Activated CD8-positive, alpha-beta T cell treated with anti-CD3 and anti-CD28 coated beads for 36 hours (primary cell): Measurements from ENCODE around the gene LSM14A. TPM values are rescaled to one million over a fixed set of nuclear protein-coding genes. Genes with fewer than 3 reads are reported as not detected.
"Not testable (repeated sequence)": the region's sequence is repeated elsewhere in the genome, so short reads cannot be mapped to it uniquely, and the experiment has no call there.

ENCODE experiments used
- ATAC-seq: fragments of 200-7000 bp; cut with Tn5 transposase; one replicate; pipeline ENCODE4 v1.10.0; 2021; ENCODE audit warnings: mild to moderate bottlenecking, moderate library complexity
- CTCF ChIA-PET: fragments of 350-600 bp; sonication (Branson Sonifier 250); formaldehyde crosslinking; loops from one replicate; lab custom pipeline; 2021; ENCODE audit warnings: antibody characterized with exemption; lab: Charles Lee
- POLR2A ChIA-PET: fragments of 350-600 bp; sonication (Branson Sonifier 250); formaldehyde crosslinking; loops from one replicate; lab custom pipeline; 2021; ENCODE audit warnings: antibody characterized with exemption; lab: Charles Lee
- DNase-seq: peaks from one replicate; pipeline ENCODE4 v3.0.0-alpha.2; 2020
- H3K27ac Mint-ChIP-seq: one replicate; pipeline ENCODE4 v1.8.0; 2021; ENCODE audit warnings: mild to moderate bottlenecking, mixed read lengths
- H3K27me3 Mint-ChIP-seq: one replicate; pipeline ENCODE4 v1.8.0; 2021; ENCODE audit warnings: mixed read lengths
- H3K36me3 Mint-ChIP-seq: one replicate; pipeline ENCODE4 v1.8.0; 2021; ENCODE audit warnings: low read depth, mixed read lengths
- H3K4me1 Mint-ChIP-seq: one replicate; pipeline ENCODE4 v1.8.0; 2021; ENCODE audit warnings: low read depth, mixed read lengths
- H3K4me3 Mint-ChIP-seq: one replicate; pipeline ENCODE4 v1.8.0; 2021; ENCODE audit warnings: mild to moderate bottlenecking, moderate library complexity, mixed read lengths
- H3K9me3 Mint-ChIP-seq: one replicate; pipeline ENCODE4 v1.8.0; 2021; ENCODE audit warnings: mixed read lengths
- intact Hi-C: fragments of 100-400 bp; cut with micrococcal nuclease; formaldehyde crosslinking; loops from one replicate; pipeline ENCODE4 v1.10.0; 2022
- total RNA-seq, 2 experiments: library from RNA; stranded (reverse); gene quantifications; one replicate each; pipeline ENCODE4 v1.2.3, GENCODE V29; 2021
- TF ChIP-seq, protein P1 (sequence below): fragments of 200-600 bp; IDR thresholded peaks from one replicate; pipeline ENCODE4 v1.8.0; 2022; ENCODE audit warnings: antibody characterized with exemption, mild to moderate bottlenecking

LSM14A gene
- total RNA-seq, 2 experiments from 2014 or later, result 98.6 to 99.3 TPM

DNA sequence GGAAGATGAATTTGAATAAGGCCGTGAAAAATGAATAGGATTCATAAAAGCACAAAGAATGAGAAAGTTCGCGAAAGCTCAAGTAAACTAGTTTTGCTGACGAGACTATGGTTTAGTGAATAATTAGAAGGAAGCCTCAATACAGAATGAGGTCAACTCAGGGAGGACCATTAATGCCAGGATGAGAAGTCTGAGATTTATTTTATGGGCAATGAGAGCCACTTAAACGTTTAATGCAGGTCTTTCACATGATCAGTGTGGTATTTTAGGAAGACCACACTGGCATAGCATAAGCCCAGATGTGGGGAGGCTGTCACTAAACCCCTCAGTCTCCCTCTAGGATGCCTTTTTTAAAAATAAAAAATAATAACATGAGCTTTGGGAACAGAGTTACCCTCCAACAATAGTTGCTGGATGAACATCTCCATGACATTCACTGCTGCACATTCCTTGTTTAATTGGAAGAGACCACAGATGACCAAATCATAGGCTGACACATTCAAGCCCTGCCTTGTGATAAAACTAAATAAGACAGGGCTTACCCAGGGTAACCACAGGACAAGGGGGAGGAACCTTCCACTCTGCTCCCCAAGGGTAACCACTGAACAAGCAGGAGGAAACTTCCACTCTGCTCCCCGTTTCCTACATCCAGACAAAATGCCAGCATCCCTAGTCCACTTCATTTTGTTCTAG lies 43.6 kb upstream of the LSM14A start:
- Mint-ChIP-seq H3K4me1 (peaks cover 1% of the 10 kb centered on the region), H3K27ac (no peak overlapping the region), H3K9me3 (no peaks in the 10 kb centered on the region), H3K27me3 (no peaks in the 10 kb centered on the region), H3K4me3 (no peak overlapping the region), H3K36me3 (no peaks in the 10 kb centered on the region)
- intact Hi-C loops, result no loop called here
- ATAC-seq (no peak), DNase-seq (no peak)
- POLR2A ChIA-PET, result no interaction called here
- CTCF ChIA-PET, result interaction anchor here (0.8 to 1.4 kb wide), 2 partner anchors 16 to 87 kb away, joined by 3 read pairs; no protein-coding TSS in a partner anchor
- TF ChIP-seq, protein P1, sequence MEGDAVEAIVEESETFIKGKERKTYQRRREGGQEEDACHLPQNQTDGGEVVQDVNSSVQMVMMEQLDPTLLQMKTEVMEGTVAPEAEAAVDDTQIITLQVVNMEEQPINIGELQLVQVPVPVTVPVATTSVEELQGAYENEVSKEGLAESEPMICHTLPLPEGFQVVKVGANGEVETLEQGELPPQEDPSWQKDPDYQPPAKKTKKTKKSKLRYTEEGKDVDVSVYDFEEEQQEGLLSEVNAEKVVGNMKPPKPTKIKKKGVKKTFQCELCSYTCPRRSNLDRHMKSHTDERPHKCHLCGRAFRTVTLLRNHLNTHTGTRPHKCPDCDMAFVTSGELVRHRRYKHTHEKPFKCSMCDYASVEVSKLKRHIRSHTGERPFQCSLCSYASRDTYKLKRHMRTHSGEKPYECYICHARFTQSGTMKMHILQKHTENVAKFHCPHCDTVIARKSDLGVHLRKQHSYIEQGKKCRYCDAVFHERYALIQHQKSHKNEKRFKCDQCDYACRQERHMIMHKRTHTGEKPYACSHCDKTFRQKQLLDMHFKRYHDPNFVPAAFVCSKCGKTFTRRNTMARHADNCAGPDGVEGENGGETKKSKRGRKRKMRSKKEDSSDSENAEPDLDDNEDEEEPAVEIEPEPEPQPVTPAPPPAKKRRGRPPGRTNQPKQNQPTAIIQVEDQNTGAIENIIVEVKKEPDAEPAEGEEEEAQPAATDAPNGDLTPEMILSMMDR, result no peak

DNA sequence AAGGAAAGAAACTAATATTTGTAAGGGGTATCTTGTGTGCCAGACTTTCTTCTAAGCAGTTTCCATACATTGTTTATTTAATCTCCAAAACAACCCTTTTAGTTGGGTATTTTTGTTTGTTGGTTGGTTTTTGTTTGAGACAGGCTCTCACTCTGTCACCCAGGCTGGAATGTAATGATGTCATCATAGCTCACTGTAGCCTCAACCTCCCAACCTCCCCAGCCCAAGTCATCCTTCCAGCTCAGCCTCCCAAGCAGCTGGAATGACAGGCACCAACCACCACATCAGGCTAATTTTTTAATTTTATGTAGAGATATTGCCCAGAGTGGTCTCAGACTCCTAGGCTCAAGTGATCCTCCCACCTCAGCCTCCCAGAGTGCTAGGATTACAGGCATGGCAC lies 41.2 kb upstream of the LSM14A start:
- Mint-ChIP-seq H3K4me3 (no peak overlapping the region), H3K9me3 (no peaks in the 10 kb centered on the region), H3K4me1 (peaks cover 2% of the 10 kb centered on the region), H3K27ac (no peak overlapping the region), H3K36me3 (no peaks in the 10 kb centered on the region), H3K27me3 (no peaks in the 10 kb centered on the region)
- ChIA-PET POLR2A (no interaction called here), CTCF (interaction anchor here (0.6 to 1.4 kb wide), 2 partner anchors 15 to 353 kb away, joined by 3 read pairs; no protein-coding TSS in a partner anchor)
- TF ChIP-seq, protein P1, result no peak
- ATAC-seq (no peak), DNase-seq (no peak)
- intact Hi-C loops, result no loop called here

DNA sequence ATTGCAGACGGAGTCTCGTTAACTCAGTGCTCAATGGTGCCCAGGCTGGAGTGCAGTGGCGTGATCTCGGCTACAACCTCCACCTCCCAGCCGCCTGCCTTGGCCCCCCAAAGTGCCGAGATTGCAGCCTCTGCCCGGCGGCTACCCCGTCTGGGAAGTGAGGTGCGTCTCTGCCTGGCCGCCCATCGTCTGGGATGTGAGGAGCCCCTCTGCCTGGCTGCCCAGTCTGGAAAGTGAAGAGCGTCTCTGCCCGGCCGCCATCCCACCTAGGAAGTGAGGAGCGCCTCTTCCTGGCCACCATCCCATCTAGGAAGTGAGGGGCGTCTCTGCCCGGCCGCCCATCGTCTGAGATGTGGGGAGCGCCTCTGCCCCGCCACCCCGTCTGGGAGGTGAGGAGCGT lies 40.2 kb upstream of the LSM14A start:
- CTCF ChIA-PET, H3K4me1 Mint-ChIP-seq, H3K36me3 Mint-ChIP-seq, H3K4me3 Mint-ChIP-seq, H3K27ac Mint-ChIP-seq, H3K9me3 Mint-ChIP-seq, ATAC-seq, POLR2A ChIA-PET, DNase-seq, H3K27me3 Mint-ChIP-seq, intact Hi-C loops: not testable (repeated sequence)

DNA sequence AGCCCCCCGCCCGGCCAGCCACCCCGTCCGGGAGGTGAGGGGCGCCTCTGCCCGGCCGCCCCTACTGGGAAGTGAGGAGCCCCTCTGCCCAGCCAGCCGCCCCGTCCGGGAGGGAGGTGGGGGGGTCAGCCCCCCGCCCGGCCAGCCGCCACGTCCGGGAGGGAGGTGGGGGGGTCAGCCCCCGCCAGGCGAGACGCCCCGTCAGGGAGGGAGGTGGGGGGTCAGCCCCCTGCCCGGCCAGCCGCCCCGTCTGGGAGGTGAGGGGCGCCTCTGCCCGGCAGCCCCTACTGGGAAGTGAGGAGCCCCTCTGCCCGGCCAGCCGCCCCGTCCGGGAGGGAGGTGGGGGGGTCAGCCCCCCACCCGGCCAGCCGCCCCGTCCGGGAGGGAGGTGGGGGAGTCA lies 39.6 kb upstream of the LSM14A start:
- H3K27me3 Mint-ChIP-seq, ATAC-seq, H3K9me3 Mint-ChIP-seq, POLR2A ChIA-PET, H3K4me1 Mint-ChIP-seq, CTCF ChIA-PET, DNase-seq, H3K27ac Mint-ChIP-seq, intact Hi-C loops, H3K4me3 Mint-ChIP-seq, H3K36me3 Mint-ChIP-seq: not testable (repeated sequence)

GRCh38 chr19:34134190-34135053 lies 37.9 kb upstream of the LSM14A start:
- ATAC-seq (peak; percentile 98), DNase-seq (peak; percentile 93)
- ChIA-PET POLR2A (interaction anchor here (0.8 to 1.6 kb wide), 4 partner anchors 12 to 44 kb away, joined by 3 read pairs; no protein-coding TSS in a partner anchor), CTCF (interaction anchor here (0.6 to 2.4 kb wide), 7 partner anchors 11 to 356 kb away, joined by 3 to 15 read pairs (median 3); no protein-coding TSS in a partner anchor)
- Mint-ChIP-seq H3K27me3 (no peaks in the 10 kb centered on the region), H3K27ac (peak overlapping the region; percentile 94), H3K9me3 (no peaks in the 10 kb centered on the region), H3K36me3 (no peaks in the 10 kb centered on the region), H3K4me3 (peak overlapping the region; percentile 91), H3K4me1 (peaks cover 2% of the 10 kb centered on the region)
- TF ChIP-seq, protein P1, result no peak
- intact Hi-C loops, result no loop called here
